ENCODE data around the gene ZNF581. TPM values are rescaled to one million over a fixed set of nuclear protein-coding genes. Genes with fewer than 3 reads are reported as not detected.

ZNF581 gene
- polyA plus RNA-seq, 1 of the 3 experiments (the other 2 are of a cell fraction) = 24.7 TPM

- Histone ChIP-seq H3K9me3 (no peaks in the 10 kb centered on the region), H3K9me2 (no peaks in the 10 kb centered on the region), H3K27me3 (ENCODE audit: insufficient read depth) (no peaks in the 10 kb centered on the region), H4K20me1 (ENCODE audit: insufficient read depth) (no peaks in the 10 kb centered on the region), H3K79me2 (ENCODE audit: insufficient read depth) (peaks cover 86% of the 10 kb centered on the region), H3K4me1 (ENCODE audit: control insufficient read depth in 1 of 2, insufficient read depth in 2 of 2, low read depth in 1 of 2, low read length in 1 of 2) (peaks cover 15 to 37% of the 10 kb centered on the region in 2 experiments; a peak in 1 of 4 replicates), H3K4me3 (ENCODE audit: low read depth in 2 of 2, low read length in 1 of 2) (peak overlapping the region in 1 of 2 experiments; percentile 35; a peak in 1 of 4 replicates), H3K4me2 (no peak overlapping the region), H2AFZ (ENCODE audit: low read depth) (no peak overlapping the region), H3K9ac (no peak overlapping the region), H3K36me3 (replicated peaks in 1 of 2; ENCODE audit: control insufficient read depth in 1 of 2, insufficient read depth in 2 of 2, low read length in 1 of 2) (peaks cover 0 to 6% of the 10 kb centered on the region in 2 experiments), H3F3A (replicated peaks; ENCODE audit: insufficient read depth) (peaks cover 26% of the 10 kb centered on the region), H3K27ac (ENCODE audit: low read depth in 2 of 2, low read length in 1 of 2) (no peak overlapping the region)
- DNase-seq = peak; percentile 52
- CTCF ChIA-PET = interaction anchor here (1.0 to 5.0 kb wide), 7 partner anchors 12 to 461 kb away, joined by 3 to 28 read pairs (median 5); partner anchors contain the start of gene ZNF784
- TF ChIP-seq RFX5 (IDR thresholded peaks at IDR 0.05; ENCODE audit: low read length) = no peak
- TF ChIP-seq RCOR1 (IDR thresholded peaks at IDR 0.05; ENCODE audit: low read length) = no peak
- TF ChIP-seq POLR2AphosphoS5 (IDR thresholded peaks at IDR 0.05; ENCODE audit: low read depth, low read length) = no peak
- TF ChIP-seq, protein P1, sequence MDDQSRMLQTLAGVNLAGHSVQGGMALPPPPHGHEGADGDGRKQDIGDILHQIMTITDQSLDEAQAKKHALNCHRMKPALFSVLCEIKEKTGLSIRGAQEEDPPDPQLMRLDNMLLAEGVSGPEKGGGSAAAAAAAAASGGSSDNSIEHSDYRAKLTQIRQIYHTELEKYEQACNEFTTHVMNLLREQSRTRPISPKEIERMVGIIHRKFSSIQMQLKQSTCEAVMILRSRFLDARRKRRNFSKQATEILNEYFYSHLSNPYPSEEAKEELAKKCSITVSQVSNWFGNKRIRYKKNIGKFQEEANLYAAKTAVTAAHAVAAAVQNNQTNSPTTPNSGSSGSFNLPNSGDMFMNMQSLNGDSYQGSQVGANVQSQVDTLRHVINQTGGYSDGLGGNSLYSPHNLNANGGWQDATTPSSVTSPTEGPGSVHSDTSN (IDR thresholded peaks at IDR 0.05) = no peak
- TF ChIP-seq SMC3 (IDR thresholded peaks at IDR 0.05; ENCODE audit: low read depth, low read length) = no peak
- TF ChIP-seq, protein P2, sequence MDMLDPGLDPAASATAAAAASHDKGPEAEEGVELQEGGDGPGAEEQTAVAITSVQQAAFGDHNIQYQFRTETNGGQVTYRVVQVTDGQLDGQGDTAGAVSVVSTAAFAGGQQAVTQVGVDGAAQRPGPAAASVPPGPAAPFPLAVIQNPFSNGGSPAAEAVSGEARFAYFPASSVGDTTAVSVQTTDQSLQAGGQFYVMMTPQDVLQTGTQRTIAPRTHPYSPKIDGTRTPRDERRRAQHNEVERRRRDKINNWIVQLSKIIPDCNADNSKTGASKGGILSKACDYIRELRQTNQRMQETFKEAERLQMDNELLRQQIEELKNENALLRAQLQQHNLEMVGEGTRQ (IDR thresholded peaks at IDR 0.05; ENCODE audit: borderline replicate concordance, low read depth, low read length) = no peak
- TF ChIP-seq TAF1 (IDR thresholded peaks at IDR 0.05; ENCODE audit: borderline replicate concordance, low read depth, low read length) = 0 out of 2 replicates have a peak, but pooled peaks have one; percentile 4
- TF ChIP-seq EZH2phosphoT487 (IDR thresholded peaks at IDR 0.05; ENCODE audit: borderline replicate concordance, low read depth) = no peak
- no peak for TF ChIP-seq SIN3A (IDR thresholded peaks at IDR 0.05; ENCODE audit: borderline replicate concordance, low read depth, low read length)
- no peak for TF ChIP-seq NFIC (IDR thresholded peaks at IDR 0.05; ENCODE audit: borderline replicate concordance)
- no peak for TF ChIP-seq FOXM1 (IDR thresholded peaks at IDR 0.05; ENCODE audit: low read depth)
- TF ChIP-seq, protein P3, sequence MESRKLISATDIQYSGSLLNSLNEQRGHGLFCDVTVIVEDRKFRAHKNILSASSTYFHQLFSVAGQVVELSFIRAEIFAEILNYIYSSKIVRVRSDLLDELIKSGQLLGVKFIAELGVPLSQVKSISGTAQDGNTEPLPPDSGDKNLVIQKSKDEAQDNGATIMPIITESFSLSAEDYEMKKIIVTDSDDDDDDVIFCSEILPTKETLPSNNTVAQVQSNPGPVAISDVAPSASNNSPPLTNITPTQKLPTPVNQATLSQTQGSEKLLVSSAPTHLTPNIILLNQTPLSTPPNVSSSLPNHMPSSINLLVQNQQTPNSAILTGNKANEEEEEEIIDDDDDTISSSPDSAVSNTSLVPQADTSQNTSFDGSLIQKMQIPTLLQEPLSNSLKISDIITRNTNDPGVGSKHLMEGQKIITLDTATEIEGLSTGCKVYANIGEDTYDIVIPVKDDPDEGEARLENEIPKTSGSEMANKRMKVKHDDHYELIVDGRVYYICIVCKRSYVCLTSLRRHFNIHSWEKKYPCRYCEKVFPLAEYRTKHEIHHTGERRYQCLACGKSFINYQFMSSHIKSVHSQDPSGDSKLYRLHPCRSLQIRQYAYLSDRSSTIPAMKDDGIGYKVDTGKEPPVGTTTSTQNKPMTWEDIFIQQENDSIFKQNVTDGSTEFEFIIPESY (IDR thresholded peaks at IDR 0.05; ENCODE audit: borderline replicate concordance, low read depth) = no peak
- TF ChIP-seq TEAD4 (IDR thresholded peaks at IDR 0.05; ENCODE audit: borderline replicate concordance, insufficient read depth) = no peak
- TF ChIP-seq YY1 (IDR thresholded peaks at IDR 0.05; ENCODE audit: low read depth) = 0 out of 2 replicates have a peak, but pooled peaks have one; percentile 44
- TF ChIP-seq EP300 (IDR thresholded peaks at IDR 0.05; ENCODE audit: borderline replicate concordance in 1 of 2, low read depth in 1 of 2, low read length in 1 of 2) = no peak
- TF ChIP-seq, protein P4, sequence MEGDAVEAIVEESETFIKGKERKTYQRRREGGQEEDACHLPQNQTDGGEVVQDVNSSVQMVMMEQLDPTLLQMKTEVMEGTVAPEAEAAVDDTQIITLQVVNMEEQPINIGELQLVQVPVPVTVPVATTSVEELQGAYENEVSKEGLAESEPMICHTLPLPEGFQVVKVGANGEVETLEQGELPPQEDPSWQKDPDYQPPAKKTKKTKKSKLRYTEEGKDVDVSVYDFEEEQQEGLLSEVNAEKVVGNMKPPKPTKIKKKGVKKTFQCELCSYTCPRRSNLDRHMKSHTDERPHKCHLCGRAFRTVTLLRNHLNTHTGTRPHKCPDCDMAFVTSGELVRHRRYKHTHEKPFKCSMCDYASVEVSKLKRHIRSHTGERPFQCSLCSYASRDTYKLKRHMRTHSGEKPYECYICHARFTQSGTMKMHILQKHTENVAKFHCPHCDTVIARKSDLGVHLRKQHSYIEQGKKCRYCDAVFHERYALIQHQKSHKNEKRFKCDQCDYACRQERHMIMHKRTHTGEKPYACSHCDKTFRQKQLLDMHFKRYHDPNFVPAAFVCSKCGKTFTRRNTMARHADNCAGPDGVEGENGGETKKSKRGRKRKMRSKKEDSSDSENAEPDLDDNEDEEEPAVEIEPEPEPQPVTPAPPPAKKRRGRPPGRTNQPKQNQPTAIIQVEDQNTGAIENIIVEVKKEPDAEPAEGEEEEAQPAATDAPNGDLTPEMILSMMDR (IDR thresholded peaks at IDR 0.05) = peak; percentile 64
- TF ChIP-seq GATA2 (CRISPR knock-in tag; IDR thresholded peaks at IDR 0.05) = no peak
- WGBS (ENCODE audit: low lambda C conversion rate) = 91% methylated on average over 6 of the region's 6 CpGs
- POLR2A ChIA-PET = interaction anchor here (0.7 kb wide), 1 partner anchor 16 kb away, joined by 3 read pairs; no protein-coding TSS in a partner anchor
These were observed 4.5 kb upstream of the ZNF581 start for GRCh38 chr19:55638864-55639359.

Data from SK-N-SH (cell line).